HFFc6 (cell line): ENCODE results near the gene LOXL3. TPM values are rescaled to one million over a fixed set of nuclear protein-coding genes. Genes with fewer than 3 reads are reported as not detected.
A peak's percentile ranks its signal among the peaks of the same experiment; 100 is the strongest.

Experiments used
- DNase-seq: peaks from one replicate; pipeline ENCODE4 v3.0.0-alpha.2; 2018
- H3K27ac Mint-ChIP-seq: 2 replicates; pipeline ENCODE4 v1.8.0; 2020; ENCODE audit warnings: mild to moderate bottlenecking, mixed read lengths
- H3K27me3 Mint-ChIP-seq: 2 replicates; pipeline ENCODE4 v1.8.0; 2021; ENCODE audit warnings: mild to moderate bottlenecking, moderate library complexity, mixed read lengths; ENCODE audit not compliant: insufficient read depth
- H3K36me3 Mint-ChIP-seq: 2 replicates; pipeline ENCODE4 v1.8.0; 2021; ENCODE audit warnings: low read depth, mixed read lengths
- H3K4me1 Mint-ChIP-seq: 2 replicates; pipeline ENCODE4 v1.8.0; 2020; ENCODE audit warnings: low read depth, mixed read lengths
- H3K4me3 Mint-ChIP-seq: 2 replicates; pipeline ENCODE4 v1.8.0; 2020; ENCODE audit warnings: mild to moderate bottlenecking, moderate library complexity, mixed read lengths
- H3K9me3 Mint-ChIP-seq: 2 replicates; pipeline ENCODE4 v1.8.0; 2020; ENCODE audit warnings: mild to moderate bottlenecking, mixed read lengths
- total RNA-seq, 6 experiments: library from RNA; stranded (reverse); fragmentation: NEBNext Ultra II Directional; extraction: Animal tissue kit (Norgen Biotek cat#: 25700); gene quantifications; 2 replicates in 1 of 6; 3 replicates in 5 of 6; pipeline ENCODE4 v1.2.3, GENCODE V29; 2021
- TF ChIP-seq, protein P1 (sequence below): fragments of 200-600 bp; sonication (generic); IDR thresholded peaks from 2 replicates; pipeline ENCODE4 v1.5.0; 2021; ENCODE audit warnings: antibody characterized with exemption, mild to moderate bottlenecking

LOXL3 gene
- total RNA-seq, 6 experiments from 2014 or later = 59.4 to 76.5 (median 64.1) TPM

DNA sequence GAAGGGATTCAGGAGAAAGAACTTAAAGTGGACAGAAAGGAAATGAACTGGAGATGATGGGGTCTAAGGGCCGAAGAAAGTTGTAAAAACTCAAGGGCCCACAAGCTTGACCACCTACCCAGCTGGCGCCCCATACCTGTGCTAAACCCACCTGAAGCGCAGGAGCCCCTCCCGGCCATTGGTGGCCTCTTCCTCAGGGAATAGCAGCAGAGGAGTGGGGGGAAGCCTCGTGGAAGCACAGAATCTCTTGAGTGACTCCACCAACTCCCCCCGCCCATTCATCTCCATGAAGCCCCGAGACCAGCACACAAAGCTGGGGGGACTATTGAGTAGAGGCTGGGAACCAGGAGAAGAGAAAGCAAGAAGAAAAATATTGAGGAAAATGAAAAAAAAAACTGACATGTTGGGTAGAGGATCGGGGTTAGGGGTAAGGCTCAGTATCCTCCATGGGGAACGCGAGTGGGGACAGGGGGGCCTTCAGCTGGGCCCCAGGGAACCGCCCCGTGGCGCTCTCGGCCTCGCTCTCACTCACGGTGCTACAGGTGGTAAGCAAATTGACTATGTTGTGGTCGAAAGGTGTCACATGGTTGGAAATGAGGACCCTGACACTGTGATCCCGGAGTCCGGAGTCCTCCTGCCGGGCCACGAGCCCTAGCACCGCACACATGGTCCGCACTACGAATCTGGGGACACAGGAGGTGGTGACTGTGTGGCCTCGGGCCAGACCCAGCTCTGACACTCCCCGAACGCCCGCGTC is 25.0 kb downstream of the LOXL3 start:
- TF ChIP-seq, protein P1, sequence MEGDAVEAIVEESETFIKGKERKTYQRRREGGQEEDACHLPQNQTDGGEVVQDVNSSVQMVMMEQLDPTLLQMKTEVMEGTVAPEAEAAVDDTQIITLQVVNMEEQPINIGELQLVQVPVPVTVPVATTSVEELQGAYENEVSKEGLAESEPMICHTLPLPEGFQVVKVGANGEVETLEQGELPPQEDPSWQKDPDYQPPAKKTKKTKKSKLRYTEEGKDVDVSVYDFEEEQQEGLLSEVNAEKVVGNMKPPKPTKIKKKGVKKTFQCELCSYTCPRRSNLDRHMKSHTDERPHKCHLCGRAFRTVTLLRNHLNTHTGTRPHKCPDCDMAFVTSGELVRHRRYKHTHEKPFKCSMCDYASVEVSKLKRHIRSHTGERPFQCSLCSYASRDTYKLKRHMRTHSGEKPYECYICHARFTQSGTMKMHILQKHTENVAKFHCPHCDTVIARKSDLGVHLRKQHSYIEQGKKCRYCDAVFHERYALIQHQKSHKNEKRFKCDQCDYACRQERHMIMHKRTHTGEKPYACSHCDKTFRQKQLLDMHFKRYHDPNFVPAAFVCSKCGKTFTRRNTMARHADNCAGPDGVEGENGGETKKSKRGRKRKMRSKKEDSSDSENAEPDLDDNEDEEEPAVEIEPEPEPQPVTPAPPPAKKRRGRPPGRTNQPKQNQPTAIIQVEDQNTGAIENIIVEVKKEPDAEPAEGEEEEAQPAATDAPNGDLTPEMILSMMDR = no peak; the same call in 1 of the 2 replicates
- Mint-ChIP-seq H3K36me3 (peaks cover 39% of the 10 kb centered on the region), H3K27ac (peak overlapping the region; percentile 99), H3K27me3 (peaks cover 4% of the 10 kb centered on the region), H3K4me3 (peak overlapping the region; percentile 100), H3K4me1 (peaks cover 37% of the 10 kb centered on the region), H3K9me3 (no peaks in the 10 kb centered on the region)
- no peak for DNase-seq

DNA sequence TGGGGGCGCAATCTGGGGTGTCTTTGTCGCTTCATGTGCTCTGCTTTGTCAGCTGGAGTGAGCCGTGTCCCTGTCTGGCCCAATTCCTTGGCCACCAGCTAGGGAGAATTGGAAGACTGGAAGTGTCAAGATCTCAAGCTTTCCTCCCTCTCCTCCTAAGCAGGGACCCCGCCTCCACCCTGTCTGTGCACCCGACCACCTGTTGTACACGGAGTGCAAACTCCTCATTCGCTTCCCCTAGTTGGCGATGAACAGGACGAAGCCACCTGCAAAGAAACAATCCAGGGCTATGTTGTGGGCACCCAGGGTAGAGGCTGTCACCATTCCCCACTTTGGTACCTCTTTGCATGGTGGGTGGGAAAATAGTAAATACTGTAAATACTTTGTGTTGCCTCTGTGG is 26.0 kb downstream of the LOXL3 start:
- Mint-ChIP-seq H3K9me3 (no peaks in the 10 kb centered on the region), H3K27me3 (peaks cover 6% of the 10 kb centered on the region), H3K36me3 (peaks cover 39% of the 10 kb centered on the region), H3K4me3 (peak overlapping the region; percentile 100), H3K27ac (no peak overlapping the region), H3K4me1 (peaks cover 37% of the 10 kb centered on the region)
- TF ChIP-seq, protein P1 = no peak
- no peak for DNase-seq

DNA sequence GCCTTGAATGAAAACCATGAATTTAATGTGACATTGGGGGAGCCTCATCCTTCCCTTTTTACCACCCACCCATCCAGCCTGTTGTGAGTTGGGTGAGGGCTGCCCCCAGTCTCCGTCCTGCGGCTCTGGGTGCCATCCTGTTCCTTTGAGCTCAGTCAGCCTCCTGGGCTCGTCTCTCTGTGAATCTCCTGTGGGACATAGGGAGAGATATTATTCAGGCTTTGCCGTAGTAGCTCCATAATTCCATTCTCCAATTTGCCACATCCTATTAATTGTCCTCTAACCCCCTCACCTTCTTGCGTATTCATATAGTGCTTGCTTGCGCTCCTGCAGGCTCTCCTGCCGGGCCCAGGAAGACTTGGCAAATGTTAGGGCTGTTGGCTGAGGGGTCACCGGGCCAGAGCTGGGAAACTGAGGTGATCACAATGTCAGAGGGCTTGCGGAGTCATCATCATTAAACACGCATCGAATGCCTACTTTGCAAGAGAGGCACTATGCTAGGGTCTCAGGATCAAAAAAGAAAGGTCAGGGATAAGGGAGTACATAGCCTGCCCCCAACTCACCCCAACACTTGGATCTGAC is 27.0 kb downstream of the LOXL3 start:
- no peak overlapping the region for H3K27ac Mint-ChIP-seq
- TF ChIP-seq, protein P1 = no peak
- no peak for DNase-seq
- H3K4me3 Mint-ChIP-seq = no peak overlapping the region
- H3K27me3 Mint-ChIP-seq = peaks cover 6% of the 10 kb centered on the region
- H3K9me3 Mint-ChIP-seq = no peaks in the 10 kb centered on the region
- H3K4me1 Mint-ChIP-seq = peaks cover 27% of the 10 kb centered on the region
- H3K36me3 Mint-ChIP-seq = peaks cover 30% of the 10 kb centered on the region

DNA sequence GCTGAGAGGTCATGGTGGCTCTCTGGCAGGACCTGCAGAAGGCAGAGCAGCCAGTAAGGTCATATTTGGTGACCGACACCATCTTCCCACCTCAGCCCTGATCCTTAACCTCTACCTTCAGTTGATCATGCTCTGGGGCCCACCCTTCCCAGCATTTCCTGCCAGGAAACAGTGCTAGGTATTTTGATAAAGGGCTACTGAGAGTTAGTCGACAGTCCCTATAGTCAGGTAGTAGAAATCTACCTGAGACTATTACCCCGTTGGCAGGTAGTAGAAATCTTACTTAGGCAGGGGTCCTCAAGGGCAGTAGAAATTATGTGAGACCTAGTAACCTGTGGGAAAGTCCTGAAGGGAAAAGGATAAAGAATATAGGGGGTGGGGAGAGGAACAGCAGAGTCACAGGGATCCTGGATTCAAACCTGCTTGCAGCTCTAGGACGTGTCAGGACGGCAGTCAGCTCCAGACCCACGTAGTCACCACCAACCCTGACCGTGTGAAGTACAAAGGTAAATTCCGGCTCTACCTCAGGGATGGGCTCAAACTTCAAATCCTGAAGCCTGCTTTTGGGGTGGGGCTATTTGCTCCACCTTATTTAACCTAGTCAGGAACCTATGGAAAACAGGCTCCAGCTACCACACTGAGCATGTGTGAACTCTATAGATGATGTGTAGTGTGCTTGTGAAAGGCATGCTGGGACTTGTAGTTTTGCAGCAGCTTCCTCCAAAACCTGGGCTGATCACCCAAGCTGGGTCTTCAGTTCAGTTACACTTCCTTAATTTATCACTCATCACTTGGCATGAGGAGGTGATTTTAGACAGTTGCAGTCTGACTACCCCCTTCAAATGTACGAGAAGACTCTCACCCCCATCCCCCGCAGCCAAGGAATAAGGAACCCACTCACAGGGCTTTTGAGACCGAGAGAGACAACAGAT is 27.8 kb downstream of the LOXL3 start, which contains the start of gene DQX1:
Gene DQX1 (minus strand): TSS at position 515 of the 932 bp plus-strand sequence. CDS start 502 bp downstream, at position 13.
- no peak within 1 kb of the TSS for H3K27ac Mint-ChIP-seq
- TF ChIP-seq, protein P1 = no peak
- no peak for DNase-seq
- peaks cover 19% of the 10 kb centered on the region for H3K4me1 Mint-ChIP-seq
- H3K4me3 Mint-ChIP-seq = peak within 1 kb of the TSS; percentile 33; the same call in 1 of the 2 replicates
- H3K27me3 Mint-ChIP-seq = peaks cover 6% of the 10 kb centered on the region
- peaks cover 30% of the 10 kb centered on the region for H3K36me3 Mint-ChIP-seq
- H3K9me3 Mint-ChIP-seq = no peaks in the 10 kb centered on the region

DNA sequence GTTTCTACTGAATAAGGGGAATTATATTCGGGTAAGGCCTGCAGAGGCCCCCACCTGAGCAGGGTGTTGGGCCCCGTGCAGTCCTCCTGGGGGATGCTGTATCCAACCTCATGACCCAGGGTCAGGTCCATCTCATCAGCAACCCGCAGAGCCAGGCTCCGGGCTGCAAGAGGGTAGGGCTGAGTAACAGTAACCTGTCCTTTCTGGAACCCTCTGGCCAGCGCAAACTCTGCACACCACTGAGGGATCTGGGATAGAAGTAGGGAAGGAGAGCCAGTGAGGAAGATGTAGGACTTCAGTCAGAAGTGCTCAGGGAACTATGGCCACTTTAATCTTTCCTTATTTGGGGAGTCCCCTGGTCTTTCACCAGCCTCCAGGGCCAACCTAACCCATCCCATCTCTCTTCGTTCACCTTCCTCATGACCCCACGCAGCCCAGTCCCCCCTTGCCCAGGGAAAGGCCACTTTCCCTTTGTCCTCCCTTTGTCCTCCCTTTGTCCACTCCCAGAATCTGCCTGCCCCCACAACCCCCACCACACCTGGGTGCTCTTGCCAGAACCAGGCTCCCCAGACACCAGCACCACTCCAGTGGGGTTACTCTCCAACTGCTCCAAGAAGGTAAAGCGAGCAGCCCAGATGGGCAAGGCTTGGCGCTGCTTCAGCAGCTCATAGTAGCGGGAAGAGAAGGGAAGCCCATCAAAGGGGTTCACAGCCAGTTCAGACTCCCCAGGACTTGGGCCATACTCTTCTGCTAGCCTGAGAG is 28.6 kb downstream of the LOXL3 start:
- Mint-ChIP-seq H3K4me1 (peaks cover 15% of the 10 kb centered on the region), H3K9me3 (no peaks in the 10 kb centered on the region), H3K4me3 (no peak overlapping the region)

More for the DNA sequence above, 28.6 kb downstream of the LOXL3 start:
- H3K27me3 Mint-ChIP-seq = peaks cover 11% of the 10 kb centered on the region
- H3K36me3 Mint-ChIP-seq = peaks cover 30% of the 10 kb centered on the region
- TF ChIP-seq, protein P1 = no peak
- H3K27ac Mint-ChIP-seq = no peak overlapping the region
- no peak for DNase-seq
